K562 (cell line): Measurements from ENCODE around the gene POLD4. TPM values are rescaled to one million over a fixed set of nuclear protein-coding genes. Genes with fewer than 3 reads are reported as not detected.

Experiments used
- BMI1 ChIP-seq: fragments of 150-350 bp; IDR thresholded peaks from 2 replicates; pipeline ENCODE4 v1.6.1; 2014; ENCODE audit warnings: low read length
- BRCA1 ChIP-seq, 2 experiments: fragments of 450-650 bp in 1 of 2; sonication (generic) in 1 of 2; formaldehyde crosslinking in 1 of 2; IDR thresholded peaks; 2 replicates each; pipeline versions ENCODE4 v1.5.0 to v1.6.1; 2017 to 2020; ENCODE audit warnings: mild to moderate bottlenecking in 1 of 2, missing genetic modification reagents in 1 of 2
- CEBPG ChIP-seq, 3 experiments: fragments of 200-800 bp in 1 of 3; sonication (Bioruptor generic) in 1 of 3; sonication (generic) in 1 of 3; formaldehyde crosslinking in 1 of 3; IDR thresholded peaks in 2 of 3; conservative IDR thresholded peaks in 1 of 3; 2 replicates each; pipeline versions ENCODE4 v1.6.1 to v1.8.0; 2016 to 2022; ENCODE audit warnings: missing compliant biosample characterization in 2 of 3, missing genetic modification characterization in 2 of 3, mild to moderate bottlenecking in 1 of 3, missing genetic modification reagents in 1 of 3
- CTBP1 ChIP-seq: fragments of 450-650 bp; IDR thresholded peaks from 2 replicates; pipeline ENCODE4 v1.6.1; 2016; ENCODE audit warnings: borderline replicate concordance
- GTF2B ChIP-seq: IDR thresholded peaks from 2 replicates; pipeline ENCODE4 v1.6.1; 2011; ENCODE audit not compliant: insufficient read length; ENCODE audit errors: extremely low read depth
- JUN ChIP-seq, 2 experiments: sonication (generic) in 1 of 2; formaldehyde crosslinking in 1 of 2; IDR thresholded peaks; 2 replicates each; pipeline versions ENCODE4 v1.6.1 to v1.8.0; 2012 to 2022; ENCODE audit warnings: borderline replicate concordance in 2 of 2, mild to moderate bottlenecking in 2 of 2, improper control_type of control experiment in 1 of 2, low read depth in 1 of 2, low read length in 1 of 2, missing genetic modification reagents in 1 of 2
- L3MBTL2 ChIP-seq: fragments of 450-650 bp; IDR thresholded peaks from 2 replicates; pipeline ENCODE4 v1.6.1; 2016; ENCODE audit warnings: mild to moderate bottlenecking, moderate library complexity
- MCM3 ChIP-seq: fragments of 450-650 bp; IDR thresholded peaks from 2 replicates; pipeline ENCODE4 v1.6.1; 2016
- PCBP2 ChIP-seq: fragments of 200-400 bp; formaldehyde crosslinking; IDR thresholded peaks from 2 replicates; pipeline ENCODE4 v1.6.1; 2018; ENCODE audit warnings: low read length, low read depth, mild to moderate bottlenecking, moderate library complexity; ENCODE audit not compliant: poor library complexity, severe bottlenecking
- PHF8 ChIP-seq: fragments of 200-600 bp; sonication (generic); IDR thresholded peaks from 2 replicates; pipeline ENCODE4 v1.6.1; 2012; ENCODE audit warnings: mixed run types, mild to moderate bottlenecking, inconsistent platforms, low read length, moderate library complexity, borderline replicate concordance
- PRPF4 ChIP-seq: fragments of 200-400 bp; formaldehyde crosslinking; IDR thresholded peaks from one replicate; pipeline ENCODE4 v1.6.1; 2017; ENCODE audit warnings: low read length, low read depth, mild to moderate bottlenecking; ENCODE audit not compliant: insufficient read depth, poor library complexity, severe bottlenecking
- RBM34 ChIP-seq: fragments of 200-400 bp; formaldehyde crosslinking; IDR thresholded peaks from 2 replicates; pipeline ENCODE4 v1.6.1; 2018; ENCODE audit warnings: low read length, borderline replicate concordance; ENCODE audit not compliant: insufficient read depth
- SMAD4 ChIP-seq: fragments of 250-450 bp; sonication (Bioruptor Pico); conservative IDR thresholded peaks from 2 replicates; pipeline ENCODE4 v1.8.0; 2021; ENCODE audit warnings: inconsistent platforms, mild to moderate bottlenecking, moderate library complexity
- ZHX1 ChIP-seq: fragments of 150-350 bp; conservative IDR thresholded peaks from 2 replicates; pipeline ENCODE4 v1.6.1; 2014; ENCODE audit warnings: low read length
- ZNF197 ChIP-seq: fragments of 200-800 bp; sonication (Bioruptor generic); IDR thresholded peaks from 2 replicates; pipeline ENCODE4 v1.6.1; 2016; ENCODE audit warnings: low read depth, missing genetic modification characterization, missing compliant biosample characterization
- ZNF239 ChIP-seq: fragments of 250-450 bp; sonication (Bioruptor Pico); IDR thresholded peaks from 2 replicates; pipeline ENCODE4 v1.4.0; 2020; ENCODE audit warnings: mild to moderate bottlenecking
- ZNF512 ChIP-seq: IDR thresholded peaks from 2 replicates; pipeline ENCODE4 v1.6.1; 2016; ENCODE audit warnings: missing genetic modification characterization, missing compliant biosample characterization
- polyA plus RNA-seq, 8 experiments: library from polyadenylated mRNA; depleted of rRNA in 4 of 8; stranded (reverse) in 5 of 8; unstranded in 3 of 8; fragments of >200 nt; fragmentation: Nextera tagmentation in 2 of 8; fragmentation: Illumina TruSeq in 1 of 8; extraction: Ambion mirVana in 2 of 8; extraction: Trizol in 1 of 8; gene quantifications; 2 replicates each; pipeline versions ENCODE4 v1.2.1 to v1.2.3, GENCODE V29; 2011 to 2014; ENCODE audit warnings: inconsistent platforms in 1 of 8, missing spikeins in 1 of 8
- total RNA-seq, 7 experiments: library from RNA; depleted of rRNA in 6 of 7; stranded (reverse); fragments of >200 nt in 6 of 7; fragmentation: Illumina TruSeq in 2 of 7; extraction: Trizol in 2 of 7; gene quantifications; 2 replicates each; pipeline versions ENCODE4 v1.2.1 to v1.2.3, GENCODE V29; 2011 to 2021; ENCODE audit warnings: low replicate concordance in 1 of 7
- TF ChIP-seq, protein P1 (sequence below): fragments of 250-450 bp; sonication (Bioruptor Pico); IDR thresholded peaks from 2 replicates; pipeline ENCODE4 v1.9.0; 2021; ENCODE audit warnings: mild to moderate bottlenecking
- TF ChIP-seq, protein P2 (sequence below): sonication (generic); formaldehyde crosslinking; IDR thresholded peaks from 2 replicates; pipeline ENCODE4 v1.8.0; 2022; ENCODE audit warnings: missing genetic modification reagents, mild to moderate bottlenecking, moderate library complexity, borderline replicate concordance

Gene POLD4
- total and polyA plus RNA-seq, 9 of the 15 experiments (the other 6 are each of a cell fraction or from before 2014, with no cell fraction given): 5.8 to 64.5 (median 18.3) TPM

GRCh38 chr11:67347964-67348749 lies 5.2 kb downstream of the POLD4 start (continued):
- TF ChIP-seq ZHX1 (no peak), MCM3 (no peak), ZNF512 (tag) (no peak), ZNF239 (peak; percentile 67), RBM34 (no peak), CEBPG (CRISPR knock-in tag; IDR thresholded peaks at IDR 0.05) (no peak), CEBPG (tag; conservative IDR thresholded peaks at IDR 0.05 in 1 of 2, IDR thresholded peaks at IDR 0.05 in 1 of 2) (peak in 1 of 2 experiments; percentile 63; a peak in 3 of 4 replicates), PRPF4 (no peak), PHF8 (no peak), BRCA1 (IDR thresholded peaks at IDR 0.05) (no peak), BRCA1 (CRISPR knock-in tag; IDR thresholded peaks at IDR 0.05) (no peak), GTF2B (no peak), SMAD4 (CRISPR knock-in tag) (peak; percentile 95), JUN (IDR thresholded peaks at IDR 0.05; ENCODE audit: borderline replicate concordance, low read depth, low read length) (no peak), JUN (CRISPR knock-in tag; IDR thresholded peaks at IDR 0.05; ENCODE audit: borderline replicate concordance) (no peak), CTBP1 (peak; percentile 94), BMI1 (no peak), L3MBTL2 (0 out of 2 replicates have a peak, but pooled peaks have one; percentile 29), PCBP2 (no peak), ZNF197 (CRISPR knock-in tag) (peak; percentile 97)
- TF ChIP-seq, protein P1, sequence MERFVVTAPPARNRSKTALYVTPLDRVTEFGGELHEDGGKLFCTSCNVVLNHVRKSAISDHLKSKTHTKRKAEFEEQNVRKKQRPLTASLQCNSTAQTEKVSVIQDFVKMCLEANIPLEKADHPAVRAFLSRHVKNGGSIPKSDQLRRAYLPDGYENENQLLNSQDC (CRISPR knock-in tag): no peak
- TF ChIP-seq, protein P2, sequence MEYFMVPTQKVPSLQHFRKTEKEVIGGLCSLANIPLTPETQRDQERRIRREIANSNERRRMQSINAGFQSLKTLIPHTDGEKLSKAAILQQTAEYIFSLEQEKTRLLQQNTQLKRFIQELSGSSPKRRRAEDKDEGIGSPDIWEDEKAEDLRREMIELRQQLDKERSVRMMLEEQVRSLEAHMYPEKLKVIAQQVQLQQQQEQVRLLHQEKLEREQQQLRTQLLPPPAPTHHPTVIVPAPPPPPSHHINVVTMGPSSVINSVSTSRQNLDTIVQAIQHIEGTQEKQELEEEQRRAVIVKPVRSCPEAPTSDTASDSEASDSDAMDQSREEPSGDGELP (CRISPR knock-in tag): peak; percentile 33; the same call in 1 of the 2 replicates
